KOPT-K1 (cell line): ENCODE measurements around the gene REEP5.

Experiments
- H3K27ac ChIP-seq: fragments of 200-600 bp; sonication (generic); 2 replicates; pipeline ENCODE4 v1.5.1; 2016; ENCODE audit warnings: antibody characterized with exemption, mild to moderate bottlenecking, low read depth, low read length; ENCODE audit not compliant: poor library complexity, severe bottlenecking
- H3K36me3 ChIP-seq: fragments of 200-600 bp; sonication (generic); 2 replicates; pipeline ENCODE4 v1.5.1; 2017; ENCODE audit warnings: antibody characterized with exemption, mild to moderate bottlenecking, low read length, moderate library complexity; ENCODE audit not compliant: insufficient read depth
- H3K9me3 ChIP-seq: fragments of 200-600 bp; sonication (generic); 2 replicates; pipeline ENCODE4 v1.5.1; 2017; ENCODE audit warnings: antibody characterized with exemption, low read length, mild to moderate bottlenecking; ENCODE audit not compliant: insufficient read depth, poor library complexity, severe bottlenecking

Gene REEP5

GRCh38 chr5:112849912-112850311 lies 72.1 kb downstream of the REEP5 start:
- no peak overlapping the region for H3K27ac ChIP-seq

GRCh38 chr5:112848116-112848811 lies 73.8 kb downstream of the REEP5 start:
- Histone ChIP-seq H3K9me3 (no peaks in the 10 kb centered on the region), H3K27ac (no peak overlapping the region), H3K36me3 (0 out of 2 replicates have a peak, but pooled peaks cover 8% of the 10 kb centered on the region)

More at GRCh38 chr5:112849912-112850311, 72.1 kb downstream of the REEP5 start:
- peaks cover 8% of the 10 kb centered on the region for H3K9me3 ChIP-seq
- H3K36me3 ChIP-seq: no peaks in the 10 kb centered on the region

- Histone ChIP-seq H3K9me3 (no peaks in the 10 kb centered on the region), H3K36me3 (peaks cover 17% of the 10 kb centered on the region; the same call in 1 of the 2 replicates), H3K27ac (no peak overlapping the region)
These were observed 74.7 kb downstream of the REEP5 start for GRCh38 chr5:112847306-112847705.

- Histone ChIP-seq H3K27ac (no peak overlapping the region), H3K36me3 (peaks cover 23% of the 10 kb centered on the region; the same call in 1 of the 2 replicates), H3K9me3 (no peaks in the 10 kb centered on the region)
These were observed 75.5 kb downstream of the REEP5 start for GRCh38 chr5:112846556-112846955.

GRCh38 chr5:112844489-112844888 lies 77.5 kb downstream of the REEP5 start:
- Histone ChIP-seq H3K36me3 (peaks cover 43% of the 10 kb centered on the region), H3K9me3 (no peaks in the 10 kb centered on the region), H3K27ac (no peak overlapping the region)

- no peaks in the 10 kb centered on the region for H3K9me3 ChIP-seq
- H3K27ac ChIP-seq: no peak overlapping the region
- peaks cover 55% of the 10 kb centered on the region for H3K36me3 ChIP-seq
These were observed 88.1 kb downstream of the REEP5 start for GRCh38 chr5:112833971-112834370.

GRCh38 chr5:112830378-112830777 lies 91.6 kb downstream of the REEP5 start:
- Histone ChIP-seq H3K9me3 (no peaks in the 10 kb centered on the region), H3K27ac (no peak overlapping the region), H3K36me3 (peaks cover 53% of the 10 kb centered on the region)
